ENCODE data around the gene THRA. TPM values are rescaled to one million over a fixed set of nuclear protein-coding genes. Genes with fewer than 3 reads are reported as not detected.

THRA gene
- polyA plus RNA-seq, 1 experiment, result 25.2 TPM

DNA sequence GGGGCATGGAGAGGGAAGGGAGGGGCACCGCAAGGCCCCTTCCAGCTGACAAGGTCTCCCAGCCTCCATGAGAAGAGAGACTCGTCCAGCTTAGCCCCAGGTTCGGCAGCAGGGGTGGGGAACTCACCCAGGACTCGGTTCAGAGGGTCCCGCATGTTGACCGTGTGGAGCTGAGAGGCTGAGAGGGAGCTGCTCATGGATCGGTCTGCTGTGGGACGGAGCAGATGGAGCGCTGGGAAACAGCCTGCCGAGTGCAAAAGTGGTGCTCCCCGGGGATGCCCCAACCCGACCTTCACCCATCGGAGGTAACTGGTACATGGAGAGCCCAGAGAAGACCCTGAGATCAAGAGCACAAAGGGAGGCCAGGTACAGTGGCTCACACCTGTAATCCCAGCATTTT lies 42.6 kb upstream of the THRA start:
- no peak for DNase-seq (ENCODE audit: low read depth, low spot score)
- Histone ChIP-seq H3K27ac (ENCODE audit: low read depth, low read length) (no peak overlapping the region), H3K9me3 (ENCODE audit: control insufficient read depth, insufficient read depth, low read length) (no peaks in the 10 kb centered on the region; the same call in 1 of the 2 replicates), H3K27me3 (ENCODE audit: control insufficient read depth, insufficient read depth, low read length) (no peaks in the 10 kb centered on the region), H3K4me3 (ENCODE audit: low read depth, low read length) (no peak overlapping the region)
- CTCF ChIA-PET, result interaction anchor here (0.7 kb wide), 1 partner anchor 55 kb away, joined by 3 read pairs; no protein-coding TSS in a partner anchor
- TF ChIP-seq, protein P1, sequence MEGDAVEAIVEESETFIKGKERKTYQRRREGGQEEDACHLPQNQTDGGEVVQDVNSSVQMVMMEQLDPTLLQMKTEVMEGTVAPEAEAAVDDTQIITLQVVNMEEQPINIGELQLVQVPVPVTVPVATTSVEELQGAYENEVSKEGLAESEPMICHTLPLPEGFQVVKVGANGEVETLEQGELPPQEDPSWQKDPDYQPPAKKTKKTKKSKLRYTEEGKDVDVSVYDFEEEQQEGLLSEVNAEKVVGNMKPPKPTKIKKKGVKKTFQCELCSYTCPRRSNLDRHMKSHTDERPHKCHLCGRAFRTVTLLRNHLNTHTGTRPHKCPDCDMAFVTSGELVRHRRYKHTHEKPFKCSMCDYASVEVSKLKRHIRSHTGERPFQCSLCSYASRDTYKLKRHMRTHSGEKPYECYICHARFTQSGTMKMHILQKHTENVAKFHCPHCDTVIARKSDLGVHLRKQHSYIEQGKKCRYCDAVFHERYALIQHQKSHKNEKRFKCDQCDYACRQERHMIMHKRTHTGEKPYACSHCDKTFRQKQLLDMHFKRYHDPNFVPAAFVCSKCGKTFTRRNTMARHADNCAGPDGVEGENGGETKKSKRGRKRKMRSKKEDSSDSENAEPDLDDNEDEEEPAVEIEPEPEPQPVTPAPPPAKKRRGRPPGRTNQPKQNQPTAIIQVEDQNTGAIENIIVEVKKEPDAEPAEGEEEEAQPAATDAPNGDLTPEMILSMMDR (IDR thresholded peaks at IDR 0.05; ENCODE audit: low read depth, low read length), result no peak
- POLR2A ChIA-PET, result interaction anchor here (0.6 to 2.2 kb wide), 2 partner anchors 39 to 415 kb away, joined by 3 to 11 read pairs; partner anchors contain the start of gene PSMD3

DNA sequence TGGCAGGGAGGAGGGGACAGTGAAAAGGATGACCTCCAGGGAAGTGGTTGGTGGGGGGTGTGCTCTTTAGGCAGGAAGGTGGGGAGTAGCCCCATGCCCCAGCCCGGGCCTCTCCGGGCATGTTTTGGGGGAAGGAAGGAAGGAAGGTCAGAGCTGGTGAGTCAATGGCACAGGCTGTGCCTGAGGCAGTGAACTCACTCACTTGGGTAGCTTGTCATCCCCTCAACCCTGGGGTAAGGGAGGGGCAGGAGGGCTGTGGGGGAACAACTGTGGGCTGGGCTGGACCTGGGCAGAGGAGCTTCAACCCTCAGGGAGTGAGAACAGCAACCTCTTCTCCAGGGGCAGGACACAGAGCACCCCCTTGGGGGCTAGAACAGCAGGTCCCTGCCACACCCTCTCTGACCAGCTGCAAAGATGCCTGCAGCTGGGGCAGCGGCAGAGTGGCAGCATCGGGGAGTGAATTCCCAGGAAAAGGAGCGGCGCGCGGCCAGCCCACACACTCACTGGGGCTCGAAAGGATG lies 41.3 kb upstream of the THRA start:
- Histone ChIP-seq H3K4me3 (ENCODE audit: low read depth, low read length) (no peak overlapping the region), H3K9me3 (ENCODE audit: control insufficient read depth, insufficient read depth, low read length) (no peaks in the 10 kb centered on the region; the same call in 1 of the 2 replicates), H3K27me3 (ENCODE audit: control insufficient read depth, insufficient read depth, low read length) (no peaks in the 10 kb centered on the region), H3K27ac (ENCODE audit: low read depth, low read length) (peak overlapping the region; percentile 75)
- CTCF ChIA-PET, result interaction anchor here (0.5 to 2.1 kb wide), 5 partner anchors 8 to 164 kb away, joined by 3 to 10 read pairs (median 6); no protein-coding TSS in a partner anchor
- TF ChIP-seq, protein P1 (IDR thresholded peaks at IDR 0.05; ENCODE audit: low read depth, low read length), result no peak
- no peak for DNase-seq (ENCODE audit: low read depth, low spot score)
- POLR2A ChIA-PET, result interaction anchor here (0.5 to 2.2 kb wide), 6 partner anchors 14 to 143 kb away, joined by 3 to 12 read pairs (median 4); partner anchors contain the start of genes CASC3 and PSMD3

DNA sequence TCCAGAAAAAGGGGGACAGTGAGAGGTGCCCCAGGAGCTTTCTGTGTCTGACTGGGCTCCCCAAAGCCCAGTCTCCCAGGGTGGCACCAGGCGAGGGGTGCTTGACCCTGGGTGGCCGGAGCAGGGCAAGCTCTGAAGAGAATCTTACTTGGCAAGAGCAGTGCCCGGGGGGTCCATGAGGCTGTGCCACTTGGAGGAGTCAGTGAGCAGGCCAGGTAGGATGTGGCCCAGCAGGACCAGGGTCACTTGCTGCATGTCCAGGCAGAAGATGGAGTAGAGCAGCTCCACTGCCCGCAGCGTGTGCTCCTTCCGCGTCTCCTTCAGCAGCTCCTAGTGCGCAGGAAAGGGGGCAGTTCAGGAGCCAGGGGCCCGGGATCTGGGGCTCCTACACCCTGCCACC lies 40.3 kb upstream of the THRA start:
- DNase-seq (ENCODE audit: low read depth, low spot score), result no peak
- Histone ChIP-seq H3K4me3 (ENCODE audit: low read depth, low read length) (no peak overlapping the region), H3K27me3 (ENCODE audit: control insufficient read depth, insufficient read depth, low read length) (no peaks in the 10 kb centered on the region), H3K27ac (ENCODE audit: low read depth, low read length) (no peak overlapping the region), H3K9me3 (ENCODE audit: control insufficient read depth, insufficient read depth, low read length) (no peaks in the 10 kb centered on the region; the same call in 1 of the 2 replicates)
- TF ChIP-seq, protein P1 (IDR thresholded peaks at IDR 0.05; ENCODE audit: low read depth, low read length), result no peak
- POLR2A ChIA-PET, result interaction anchor here (1.6 to 2.2 kb wide), 2 partner anchors 42 to 118 kb away, joined by 11 to 12 read pairs; partner anchors contain the start of genes CASC3 and PSMD3
- CTCF ChIA-PET, result interaction anchor here (1.4 to 2.1 kb wide), 2 partner anchors 9 to 90 kb away, joined by 6 to 9 read pairs; no protein-coding TSS in a partner anchor

DNA sequence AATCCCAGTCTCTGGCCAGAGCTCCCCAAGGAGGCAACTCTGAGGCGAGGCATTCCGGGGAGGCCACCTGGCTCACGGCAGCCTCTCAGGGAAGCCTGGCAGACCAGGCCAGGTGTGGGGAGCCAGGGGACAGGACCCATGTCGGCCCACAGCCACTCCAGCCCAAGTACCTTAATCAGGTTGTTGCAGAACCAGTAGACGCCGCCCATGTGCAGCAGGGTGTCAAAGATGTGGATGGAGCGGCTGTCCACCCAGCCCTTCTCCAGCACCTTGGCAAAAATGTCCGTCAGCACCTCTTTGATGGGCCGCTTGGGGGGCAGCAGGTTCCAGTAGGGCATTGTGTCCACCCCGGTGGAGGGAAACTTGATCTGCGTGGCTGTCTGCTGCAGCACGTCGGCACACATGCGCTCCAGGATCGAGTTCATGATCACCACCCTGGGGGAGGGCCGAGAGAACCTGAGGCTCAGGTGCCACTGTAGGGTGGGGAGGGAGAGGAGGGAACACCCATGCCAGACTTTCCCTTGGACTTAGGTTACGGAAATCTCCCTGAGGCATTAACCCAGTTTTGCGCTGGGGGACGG lies 39.7 kb upstream of the THRA start:
- CTCF ChIA-PET, result interaction anchor here (5.1 kb wide), 1 partner anchor 89 kb away, joined by 38 read pairs; no protein-coding TSS in a partner anchor
- Histone ChIP-seq H3K4me3 (ENCODE audit: low read depth, low read length) (no peak overlapping the region), H3K27ac (ENCODE audit: low read depth, low read length) (no peak overlapping the region), H3K27me3 (ENCODE audit: control insufficient read depth, insufficient read depth, low read length) (no peaks in the 10 kb centered on the region), H3K9me3 (ENCODE audit: control insufficient read depth, insufficient read depth, low read length) (no peaks in the 10 kb centered on the region; the same call in 1 of the 2 replicates)
- POLR2A ChIA-PET, result interaction anchor here (1.6 kb wide), 1 partner anchor 117 kb away, joined by 12 read pairs; the partner anchor contains the start of gene CASC3
- TF ChIP-seq, protein P1 (IDR thresholded peaks at IDR 0.05; ENCODE audit: low read depth, low read length), result no peak
- no peak for DNase-seq (ENCODE audit: low read depth, low spot score)

Measured in AG04450 (cell line).